Neutrophil (primary cell): ENCODE data around the gene TRA2A.

Source experiments
- H3K27ac ChIP-seq: fragments of 200-600 bp; sonication (generic); 2 replicates; pipeline ENCODE4 v1.5.1; 2016; ENCODE audit warnings: mild to moderate bottlenecking, moderate library complexity
- H3K27me3 ChIP-seq: fragments of 200-600 bp; sonication (generic); 2 replicates; pipeline ENCODE4 v1.6.0; 2016; ENCODE audit warnings: mild to moderate bottlenecking
- H3K36me3 ChIP-seq: fragments of 200-600 bp; sonication (generic); 2 replicates; pipeline ENCODE4 v1.5.1; 2017
- H3K4me1 ChIP-seq, 2 experiments: fragments of 200-600 bp in 1 of 2; sonication (generic) in 1 of 2; 1 replicate in 1 of 2; 2 replicates in 1 of 2; pipeline versions ENCODE4 v1.5.1 to v1.6.1; 2013 to 2016; ENCODE audit warnings: low read depth in 1 of 2, low read length in 1 of 2, mild to moderate bottlenecking in 1 of 2, moderate library complexity in 1 of 2; ENCODE audit not compliant: control insufficient read depth in 1 of 2, insufficient read depth in 1 of 2
- H3K4me3 ChIP-seq, 2 experiments: fragments of 200-600 bp in 1 of 2; sonication (generic) in 1 of 2; 1 replicate in 1 of 2; 2 replicates in 1 of 2; pipeline ENCODE4 v1.5.1; 2013 to 2016; ENCODE audit warnings: low read depth in 1 of 2, low read length in 1 of 2, mild to moderate bottlenecking in 1 of 2, moderate library complexity in 1 of 2
- H3K9me3 ChIP-seq: fragments of 200-600 bp; sonication (generic); 2 replicates; pipeline ENCODE4 v1.5.1; 2016
- CTCF ChIP-seq: fragments of 200-600 bp; sonication (generic); IDR thresholded peaks from 2 replicates; pipeline ENCODE4 v1.5.1; 2016; ENCODE audit warnings: antibody characterized with exemption

TRA2A gene

GRCh38 chr7:23467806-23468525 is 63.8 kb downstream of the TRA2A start:
- peaks cover 100% of the 10 kb centered on the region for H3K27me3 ChIP-seq
- H3K4me1 ChIP-seq, result peaks cover 40 to 54% of the 10 kb centered on the region in 2 experiments
- H3K27ac ChIP-seq, result no peak overlapping the region
- H3K9me3 ChIP-seq, result no peaks in the 10 kb centered on the region
- no peaks in the 10 kb centered on the region for H3K36me3 ChIP-seq
- H3K4me3 ChIP-seq, result peak overlapping the region; percentile 61 to 95
- TF ChIP-seq CTCF, result no peak

- Histone ChIP-seq H3K27me3 (peaks cover 100% of the 10 kb centered on the region), H3K36me3 (no peaks in the 10 kb centered on the region), H3K4me1 (peaks cover 40 to 52% of the 10 kb centered on the region in 2 experiments), H3K27ac (no peak overlapping the region), H3K4me3 (peak overlapping the region in 1 of 2 experiments; percentile 95), H3K9me3 (no peaks in the 10 kb centered on the region)
- no peak for TF ChIP-seq CTCF
Measured at GRCh38 chr7:23467291-23467805, 64.4 kb downstream of the TRA2A start.

DNA sequence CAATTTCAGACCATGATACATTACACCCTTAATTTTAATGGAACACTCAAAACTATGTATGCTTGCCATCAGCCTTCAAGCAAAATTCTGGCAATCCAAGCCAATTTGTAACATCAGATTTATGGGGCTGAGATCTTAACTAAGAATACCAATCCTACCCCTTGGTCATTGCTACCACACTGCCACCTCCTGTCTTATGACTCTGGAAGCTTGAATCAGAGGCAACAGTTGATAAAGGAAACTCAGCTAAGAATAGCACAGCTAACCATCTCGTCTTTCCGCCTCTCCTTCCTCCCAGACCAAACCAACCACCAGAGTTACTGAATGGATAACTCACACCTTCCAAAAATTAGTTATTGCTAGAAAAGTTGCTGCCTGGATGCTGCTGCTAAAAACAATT is 68.9 kb downstream of the TRA2A start:
- Histone ChIP-seq H3K9me3 (no peaks in the 10 kb centered on the region), H3K27me3 (peaks cover 100% of the 10 kb centered on the region), H3K4me1 (peaks cover 3 to 56% of the 10 kb centered on the region in 2 experiments), H3K4me3 (no peak overlapping the region), H3K36me3 (no peaks in the 10 kb centered on the region), H3K27ac (no peak overlapping the region)
- TF ChIP-seq CTCF, result no peak

GRCh38 chr7:23458044-23458443 is 73.7 kb downstream of the TRA2A start:
- TF ChIP-seq CTCF, result no peak
- Histone ChIP-seq H3K4me3 (no peak overlapping the region), H3K27me3 (peaks cover 99% of the 10 kb centered on the region), H3K4me1 (peaks cover 0 to 33% of the 10 kb centered on the region in 2 experiments), H3K36me3 (no peaks in the 10 kb centered on the region), H3K27ac (no peak overlapping the region), H3K9me3 (no peaks in the 10 kb centered on the region)

- no peak overlapping the region for H3K4me3 ChIP-seq
- H3K27me3 ChIP-seq, result peaks cover 97% of the 10 kb centered on the region
- H3K4me1 ChIP-seq, result peaks cover 0 to 15% of the 10 kb centered on the region in 2 experiments
- no peaks in the 10 kb centered on the region for H3K36me3 ChIP-seq
- no peaks in the 10 kb centered on the region for H3K9me3 ChIP-seq
- H3K27ac ChIP-seq, result no peak overlapping the region
- no peak for TF ChIP-seq CTCF
Measured at GRCh38 chr7:23456093-23456492, 75.7 kb downstream of the TRA2A start.
